PC-3 (cell line): ENCODE results near the gene CAPN7.

Source experiments
- CTCF ChIP-seq: fragments of 300-600 bp; sonication (generic); conservative IDR thresholded peaks from 2 replicates; pipeline ENCODE4 v1.5.1; 2017; ENCODE audit warnings: antibody characterized with exemption, low read depth, mild to moderate bottlenecking, low read length
- EZH2 ChIP-seq: fragments of 300-600 bp; sonication (generic); IDR thresholded peaks from one replicate; pipeline ENCODE4 v1.6.1; 2017; ENCODE audit warnings: antibody characterized with exemption, mild to moderate bottlenecking, low read length; ENCODE audit not compliant: unreplicated experiment
- EZH2phosphoT487 ChIP-seq: fragments of 300-600 bp; sonication (generic); IDR thresholded peaks from 2 replicates; pipeline ENCODE4 v1.6.1; 2018; ENCODE audit warnings: mild to moderate bottlenecking, antibody characterized with exemption, low read length, borderline replicate concordance

GRCh38 chr3:15186101-15186476, 20.0 kb upstream of the CAPN7 start:
- TF ChIP-seq CTCF: no peak
- no peak for TF ChIP-seq EZH2
- no peak for TF ChIP-seq EZH2phosphoT487
